Caki2 (cell line): ENCODE results near the gene MAP2K2. TPM values are rescaled to one million over a fixed set of nuclear protein-coding genes. Genes with fewer than 3 reads are reported as not detected.
A peak's percentile ranks its signal among the peaks of the same experiment; 100 is the strongest.

Experiments
- DNase-seq: peaks from one replicate; pipeline ENCODE4 v3.0.0-alpha.2; 2015; ENCODE audit warnings: low read depth
- in situ Hi-C: cut with HindIII; loops from 2 replicates; pipeline ENCODE4 v1.10.0; 2016; ENCODE audit warnings: low sequenced_read_pairs, low pct_unique_long_range_greater_than_20kb, mixed read lengths
- total RNA-seq: library from RNA; depleted of rRNA; stranded (reverse); fragments of >200 nt; shearing (Covaris generic); gene quantifications from 2 replicates; pipeline ENCODE4 v1.2.3, GENCODE V29; 2014; ENCODE audit warnings: low replicate concordance

The MAP2K2 gene
- total RNA-seq, 1 experiment from 2014 or later: 353 TPM

DNA sequence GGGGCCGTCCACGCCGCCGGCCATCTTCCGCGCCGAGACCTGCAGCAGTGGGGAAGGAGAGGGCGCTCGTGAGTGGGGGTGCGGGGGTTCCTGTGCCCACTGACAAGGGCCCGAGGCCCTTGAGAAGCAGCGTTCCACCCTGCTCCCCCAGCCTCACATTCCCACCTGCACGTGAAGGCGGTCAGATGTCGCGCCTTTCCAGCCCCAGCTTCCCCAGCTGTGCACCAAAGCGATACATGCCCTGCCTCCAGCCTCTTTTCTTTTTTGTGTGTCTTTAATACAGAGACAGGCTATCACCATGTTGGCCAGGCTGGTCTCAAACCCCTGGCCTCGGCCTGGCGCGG is 68.7 kb downstream of the MAP2K2 start:
- in situ Hi-C loops: no loop called here
- no peak for DNase-seq

DNA sequence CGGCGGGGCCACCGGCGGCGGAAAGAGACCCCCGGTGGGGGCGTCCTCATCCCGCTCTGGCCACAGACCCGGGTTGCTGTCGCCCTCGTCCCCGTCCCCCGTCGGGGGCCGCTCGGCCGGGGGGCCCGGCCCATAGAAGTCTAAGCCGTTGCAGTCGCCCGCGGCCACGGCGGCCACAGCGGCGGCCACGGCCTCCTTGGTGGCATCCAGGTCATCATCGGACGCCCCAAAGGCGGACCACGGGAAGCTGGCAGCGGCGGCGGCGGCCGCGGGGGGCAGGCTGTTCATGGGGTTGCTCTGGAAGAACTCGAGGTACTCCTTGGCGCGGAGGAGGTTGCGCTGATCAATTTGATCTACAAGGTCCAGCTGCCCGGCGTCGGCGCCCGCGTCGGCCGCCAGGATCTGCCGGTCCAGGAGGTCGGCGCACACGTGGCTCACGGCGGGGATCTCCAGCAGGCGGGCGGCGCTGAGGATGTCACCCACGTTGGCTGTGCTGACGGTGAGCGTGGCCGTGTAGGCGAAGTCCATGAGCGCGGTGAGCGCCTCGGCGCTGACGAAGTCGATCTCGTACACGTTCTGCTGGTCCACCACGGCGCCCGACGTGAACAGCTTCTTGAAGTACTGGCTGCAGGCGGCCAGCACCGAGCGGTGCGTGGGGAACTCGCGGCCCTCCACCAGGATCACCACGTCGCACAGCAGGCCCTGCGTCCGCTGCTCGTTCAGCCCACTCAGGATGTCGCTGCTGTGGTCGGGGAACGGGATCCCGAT is 69.3 kb downstream of the MAP2K2 start:
- in situ Hi-C loops: no loop called here
- no peak for DNase-seq

DNA sequence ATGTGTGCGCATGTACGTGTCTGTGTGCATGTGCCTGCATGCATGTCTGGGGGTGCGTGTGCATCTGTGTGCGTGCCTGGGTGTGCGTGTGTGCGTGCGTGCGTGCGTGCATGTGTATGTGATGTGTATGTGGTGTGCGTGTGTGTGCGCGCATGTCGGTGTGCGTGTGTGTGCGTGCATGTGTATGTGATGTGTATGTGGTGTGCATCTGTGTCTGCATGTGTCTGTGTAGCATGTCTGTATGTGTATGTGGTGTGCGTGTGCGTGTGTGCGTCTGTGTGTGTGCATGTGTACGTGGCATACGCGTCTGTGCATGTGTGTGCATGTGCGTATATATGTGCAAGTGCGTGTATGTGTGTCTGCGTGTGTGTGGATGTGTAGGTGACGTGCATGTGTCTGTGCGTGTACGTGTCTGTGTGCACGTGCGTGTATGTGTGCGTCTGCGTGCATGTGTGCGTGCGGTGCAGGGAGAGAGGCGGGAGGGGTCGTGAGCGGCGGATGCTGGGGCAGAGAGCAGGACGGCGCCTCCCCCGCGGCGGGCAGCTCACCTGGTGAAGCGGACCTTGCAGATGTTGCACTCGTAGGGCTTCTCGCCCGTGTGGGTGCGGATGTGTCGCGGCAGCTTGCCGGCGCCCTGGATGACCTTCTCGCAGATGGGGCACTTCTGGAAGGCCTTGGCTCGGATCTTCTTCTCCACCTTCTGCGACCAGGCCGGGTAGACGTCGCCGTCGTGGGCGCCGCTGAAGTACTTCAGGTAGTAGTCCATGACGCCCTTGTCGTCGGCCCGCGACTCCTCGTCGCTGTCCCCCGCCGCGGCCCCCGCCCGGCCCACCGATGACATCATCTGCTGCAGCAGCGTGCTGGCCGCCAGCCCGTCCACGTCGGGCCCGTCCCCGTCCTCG is 70.2 kb downstream of the MAP2K2 start:
- in situ Hi-C loops: no loop called here
- no peak for DNase-seq

DNA sequence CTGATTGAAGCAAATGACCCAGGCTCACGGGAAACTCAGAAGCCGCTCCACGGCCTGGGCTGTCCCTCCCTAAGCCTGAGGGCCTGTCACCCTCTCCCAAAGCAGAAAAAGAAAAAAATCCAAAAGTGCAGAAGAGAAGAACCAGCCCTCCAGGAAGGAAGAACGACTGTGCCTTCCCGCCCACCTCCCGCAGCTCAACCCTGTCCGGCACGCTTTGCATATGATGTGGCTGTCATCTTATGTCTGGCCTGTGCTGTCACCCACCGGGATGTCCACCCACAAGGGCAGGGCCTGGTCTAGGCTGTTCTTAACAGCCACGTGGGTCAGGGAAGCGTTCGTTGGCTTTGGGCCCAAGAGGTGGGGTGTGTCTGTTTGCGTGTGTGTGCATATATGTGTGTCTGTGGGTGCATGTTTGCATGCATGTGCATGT is 70.9 kb downstream of the MAP2K2 start:
- in situ Hi-C loops: no loop called here
- peak; percentile 55 for DNase-seq

DNA sequence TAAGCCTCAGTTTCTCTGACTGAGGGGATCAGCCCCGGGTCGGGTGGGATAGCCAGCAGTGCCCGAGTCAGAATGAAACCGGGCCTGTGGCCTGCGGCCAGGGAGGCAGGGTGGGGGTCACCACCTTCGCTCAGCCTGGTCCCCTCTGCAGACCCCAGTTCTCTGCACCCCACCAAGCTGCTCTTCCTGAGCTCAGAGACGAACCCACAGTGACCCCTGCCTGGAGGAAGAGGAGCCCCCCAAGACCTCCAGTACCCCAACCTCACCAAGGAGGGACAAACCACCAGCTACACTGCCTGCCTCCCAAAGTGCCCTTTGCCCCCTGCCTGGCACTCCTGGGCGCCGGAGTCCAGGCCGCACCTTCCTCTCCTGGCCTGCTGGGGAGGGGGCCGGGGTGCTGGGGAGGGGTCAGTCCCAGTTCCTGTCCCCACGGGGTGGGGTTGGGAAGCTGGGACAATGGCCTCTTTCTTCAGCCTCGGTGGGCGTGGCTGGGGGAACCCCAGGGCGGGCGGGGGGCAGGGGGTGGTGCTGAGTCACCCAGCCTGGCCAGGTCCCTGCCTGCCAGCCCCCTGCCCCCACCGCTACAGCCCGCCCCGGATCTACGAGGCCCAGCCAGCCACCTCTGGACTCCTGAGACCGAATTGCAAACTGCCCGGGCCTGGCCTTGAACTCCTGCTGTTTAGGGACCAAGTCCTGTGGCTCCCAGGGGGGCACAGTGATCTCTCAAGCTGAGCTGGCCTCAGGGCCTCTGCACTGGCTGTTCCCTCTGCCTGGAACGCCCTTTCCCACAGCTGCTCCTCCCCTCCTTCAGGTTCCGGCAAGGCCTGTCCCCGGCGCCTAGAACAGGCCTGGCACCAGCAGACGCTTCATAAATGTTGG is 71.6 kb downstream of the MAP2K2 start:
- in situ Hi-C loops: no loop called here
- peak; percentile 33 for DNase-seq

DNA sequence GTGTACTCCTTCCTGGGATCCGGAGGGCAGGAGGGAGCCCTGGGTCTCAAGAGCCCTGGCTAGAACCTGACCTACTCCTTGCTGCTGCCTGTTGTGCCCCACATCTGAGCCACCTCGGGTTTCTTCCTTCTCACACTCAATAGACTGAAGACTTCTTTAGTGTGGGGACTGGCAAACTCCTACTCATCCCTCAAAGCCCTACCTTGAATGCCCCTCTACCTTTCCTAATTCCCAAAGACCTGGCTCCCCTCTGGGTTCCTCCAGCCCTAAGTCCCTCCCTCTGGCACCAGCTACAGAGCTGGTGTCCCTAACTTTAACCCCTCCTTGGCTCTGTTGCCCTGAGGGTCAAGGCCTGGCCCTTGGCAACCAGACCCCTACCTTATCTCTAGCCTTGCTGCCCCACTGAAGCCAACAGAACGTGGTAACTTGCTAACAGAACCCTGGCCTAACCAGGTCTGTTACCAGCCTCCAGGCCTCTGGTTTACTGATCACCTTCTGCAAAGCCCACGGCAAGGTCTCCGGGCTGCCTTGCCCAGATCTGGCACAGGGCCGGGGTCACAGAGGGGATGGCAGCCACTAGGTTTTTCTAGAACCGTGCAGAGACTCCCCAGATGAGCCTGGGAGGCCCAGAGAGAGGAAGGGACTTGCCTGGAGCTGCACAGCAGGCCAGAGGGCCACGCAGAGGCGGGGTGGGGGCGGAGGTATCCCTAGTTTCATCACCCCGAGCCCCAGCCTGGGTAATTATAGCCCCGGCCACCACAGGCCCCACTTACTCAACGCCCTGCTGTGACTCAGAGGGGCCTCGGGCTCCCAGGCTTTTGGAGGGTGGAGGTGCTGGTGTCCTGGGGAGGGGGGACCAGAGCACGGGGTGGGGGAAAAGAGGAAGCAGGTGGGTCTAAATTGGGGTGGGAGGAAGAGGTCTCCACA is 72.5 kb downstream of the MAP2K2 start:
- in situ Hi-C loops: no loop called here
- DNase-seq: no peak

DNA sequence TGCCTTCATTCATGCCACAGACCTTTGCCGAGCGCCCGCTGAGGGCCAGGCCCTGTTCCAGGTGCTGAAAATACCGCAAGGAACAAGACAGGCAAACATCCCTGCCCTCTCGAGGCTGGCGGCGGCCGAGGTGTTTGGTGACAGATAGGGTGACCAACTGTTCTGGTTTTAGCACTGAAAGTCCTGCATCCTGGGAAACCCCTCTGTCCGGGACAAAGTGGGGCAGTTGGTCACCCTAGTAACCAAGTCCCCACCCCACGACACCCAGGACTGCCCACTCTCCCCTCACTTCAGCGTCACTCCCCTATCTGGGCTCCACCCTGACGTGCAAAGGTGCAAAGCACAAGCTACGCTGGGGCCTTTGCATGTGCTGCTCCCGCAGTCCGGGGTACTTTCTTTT is 74.5 kb downstream of the MAP2K2 start:
- no peak for DNase-seq
- in situ Hi-C loops: no loop called here

DNA sequence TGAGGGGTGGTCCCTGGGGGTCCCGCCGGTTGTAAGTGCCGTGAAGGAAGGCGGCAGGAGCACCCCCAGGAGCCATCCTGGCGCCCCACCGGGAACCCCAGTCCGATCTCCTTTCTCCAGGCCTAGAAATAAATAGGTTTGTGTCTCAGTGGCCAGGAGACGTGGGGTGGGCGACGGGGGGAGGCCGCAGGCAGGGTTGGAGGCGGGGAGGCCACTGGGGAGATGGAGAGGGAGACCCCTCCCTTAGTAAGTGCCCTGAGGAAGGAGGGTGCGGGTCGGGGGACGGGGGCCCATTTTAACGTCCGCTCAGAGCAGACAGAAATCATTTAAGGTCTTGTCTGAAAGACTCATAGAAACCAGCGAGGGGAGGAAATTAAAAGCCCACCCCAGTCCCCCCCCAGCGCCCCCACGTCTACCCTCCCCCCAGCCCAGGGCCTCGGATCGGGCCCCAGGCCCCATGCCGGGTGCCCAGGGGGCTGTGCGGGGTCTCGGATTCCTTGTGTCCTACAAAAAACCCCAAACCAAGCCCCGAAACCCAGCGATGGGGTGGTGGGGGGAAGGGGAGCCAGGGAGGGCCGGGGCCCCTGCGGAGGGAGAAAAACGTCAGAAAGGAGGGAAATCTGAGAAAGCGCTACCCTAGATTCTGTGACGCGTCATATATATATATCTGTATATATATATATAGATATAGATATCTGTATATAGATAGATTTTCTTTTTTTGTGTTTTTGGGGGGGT is 76.8 kb downstream of the MAP2K2 start:
- DNase-seq: no peak
- in situ Hi-C loops: no loop called here

DNA sequence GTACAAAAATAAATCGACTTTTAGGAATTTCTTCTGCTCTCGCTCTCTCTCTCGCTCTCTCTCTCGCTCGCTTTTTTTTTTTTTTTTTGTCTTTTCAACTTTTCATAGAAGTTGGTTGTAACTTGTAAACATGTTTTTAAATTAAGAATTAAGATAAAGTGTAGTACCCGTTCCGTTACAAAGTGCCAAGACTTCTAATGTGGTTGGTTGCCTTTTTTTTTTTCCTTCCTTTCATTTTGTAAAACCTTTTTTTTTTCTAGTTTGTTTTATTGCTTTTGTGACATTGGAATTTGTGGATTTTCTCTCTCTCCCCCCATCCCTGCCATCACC is 77.6 kb downstream of the MAP2K2 start:
- DNase-seq: no peak
- in situ Hi-C loops: no loop called here

DNA sequence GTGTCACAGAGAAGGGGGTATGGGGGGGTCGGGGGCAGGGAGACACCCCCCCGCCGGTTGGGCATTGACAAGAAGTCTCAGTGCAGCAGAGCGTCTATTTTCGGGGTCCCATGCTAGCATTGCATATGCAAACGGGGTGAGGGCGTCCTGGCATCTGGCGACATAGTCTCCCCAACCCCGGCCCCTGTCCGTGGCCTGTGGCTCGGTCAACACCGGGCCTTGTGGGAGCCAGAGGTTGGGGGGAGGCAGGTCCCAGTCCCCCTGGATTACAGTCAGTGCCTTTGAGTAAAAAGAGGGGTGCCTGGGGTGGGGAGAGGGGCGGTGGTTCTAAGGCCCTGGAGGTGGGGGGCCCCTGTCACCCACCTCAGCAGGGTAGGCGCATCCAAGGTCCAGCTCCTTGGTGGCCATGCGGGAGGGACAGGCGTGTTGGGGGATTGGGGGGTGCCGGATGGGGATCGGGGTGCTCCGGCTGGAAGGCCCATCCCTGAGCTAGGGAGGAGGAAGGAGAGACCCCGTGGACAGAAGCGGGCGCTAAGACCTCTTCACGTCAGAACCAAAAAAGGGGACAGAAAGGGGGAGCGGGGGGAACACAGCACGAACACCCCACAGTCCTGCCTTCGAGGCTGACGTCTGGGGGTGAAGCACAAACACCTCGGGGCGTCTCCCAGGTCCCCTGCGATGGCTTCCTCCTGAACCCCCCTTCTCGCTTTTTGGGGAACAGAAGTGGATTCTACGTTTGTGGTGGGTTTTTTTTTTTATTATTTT is 78.1 kb downstream of the MAP2K2 start:
- in situ Hi-C loops: no loop called here
- DNase-seq: no peak

DNA sequence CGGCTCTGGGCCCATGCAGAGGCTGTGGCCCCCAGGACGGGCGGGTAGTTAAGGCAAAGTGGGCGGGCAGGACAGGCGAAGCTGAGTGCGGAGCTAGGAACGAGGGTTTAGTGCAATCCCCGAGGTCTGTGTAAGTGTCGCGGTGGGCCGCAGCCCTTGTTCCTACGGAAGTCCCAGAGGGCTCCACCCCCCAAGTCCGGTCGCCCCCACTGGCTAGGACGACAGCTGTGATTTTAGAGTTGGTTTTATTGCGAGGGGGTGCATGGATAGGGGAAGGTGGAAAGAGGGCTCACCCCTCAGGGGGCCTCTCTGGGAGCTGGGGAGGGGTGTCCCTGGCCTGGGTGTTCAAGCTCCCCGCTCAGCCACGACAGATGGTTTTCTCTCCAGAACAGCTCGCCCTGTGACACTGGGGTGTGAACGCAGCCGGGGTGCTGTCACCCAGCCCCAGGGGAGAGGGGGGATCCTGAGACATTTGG is 78.9 kb downstream of the MAP2K2 start:
- DNase-seq: no peak
- in situ Hi-C loops: no loop called here

DNA sequence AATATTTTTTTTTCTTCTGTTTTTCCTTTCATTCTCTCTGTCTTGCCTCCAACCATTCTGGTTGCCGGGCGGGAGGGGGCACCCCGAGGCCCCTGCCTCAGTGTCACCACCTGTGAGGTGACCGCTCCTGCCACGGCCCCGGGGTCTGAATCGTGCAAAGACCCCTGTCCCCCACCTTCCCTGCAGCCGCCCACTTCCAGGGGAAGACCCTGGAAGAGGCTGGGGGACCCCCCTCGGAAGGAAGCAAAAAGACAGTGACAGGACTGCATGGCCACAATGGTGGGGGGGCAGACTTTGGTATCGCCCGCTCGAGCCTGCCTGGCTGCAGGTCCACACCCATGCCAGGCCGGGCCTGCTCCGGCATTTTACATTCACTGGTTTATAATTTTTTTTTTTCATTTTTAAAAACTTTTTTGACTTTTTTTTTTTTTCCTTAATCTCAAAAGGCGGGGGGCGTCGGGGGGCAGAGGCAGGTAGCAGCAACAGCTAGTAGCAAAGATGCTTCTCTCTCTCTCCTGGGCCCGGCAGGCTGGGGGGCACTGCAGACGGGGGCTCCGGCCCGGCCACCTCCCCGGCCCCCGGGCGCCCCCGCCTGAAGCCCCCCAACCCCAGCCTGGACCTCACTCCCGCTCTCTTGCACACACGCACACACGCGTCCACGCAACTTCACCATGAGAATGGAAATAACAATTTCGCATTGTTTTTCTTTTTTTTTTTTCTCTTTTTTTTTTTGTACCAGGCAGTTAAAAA is 79.8 kb downstream of the MAP2K2 start:
- in situ Hi-C loops: no loop called here
- DNase-seq: no peak

DNA sequence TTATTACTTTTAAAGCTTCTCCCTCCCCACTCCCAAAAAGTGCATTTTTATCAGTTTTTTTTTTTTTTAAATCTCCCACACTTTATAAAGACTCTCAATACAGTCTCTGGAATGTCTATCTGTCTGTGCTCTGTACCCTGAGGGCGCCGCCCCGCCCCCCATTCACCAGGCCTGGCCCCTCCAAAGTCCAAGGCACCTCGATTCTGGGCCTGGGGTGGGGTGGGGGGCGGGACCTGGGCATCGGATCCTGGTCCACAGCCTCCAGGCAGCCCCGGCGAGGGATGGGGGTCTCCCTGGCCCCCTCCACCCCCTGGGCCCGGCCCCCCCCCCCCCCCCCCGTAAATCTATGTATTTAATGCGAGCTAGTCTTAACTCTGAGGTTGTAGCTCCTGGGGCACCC is 80.5 kb downstream of the MAP2K2 start:
- in situ Hi-C loops: no loop called here
- DNase-seq: no peak

DNA sequence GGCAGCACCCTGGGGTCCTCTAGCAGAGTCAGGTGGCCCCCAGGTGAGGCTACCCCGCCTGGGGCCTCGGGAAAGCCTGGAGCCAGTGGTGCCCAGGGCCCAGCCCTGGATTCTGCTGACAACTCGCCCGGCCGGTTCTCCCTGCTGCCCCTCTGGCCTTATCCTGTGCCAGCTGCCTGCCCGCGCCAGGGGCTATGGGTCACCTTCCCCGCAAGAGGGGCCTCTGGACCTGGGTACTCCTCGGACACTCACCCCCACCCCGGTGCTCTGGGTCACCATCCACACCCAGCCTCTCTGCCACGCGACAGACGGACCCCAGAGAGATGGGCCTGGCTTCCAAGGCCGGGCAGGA is 81.2 kb downstream of the MAP2K2 start:
- in situ Hi-C loops: no loop called here
- no peak for DNase-seq

DNA sequence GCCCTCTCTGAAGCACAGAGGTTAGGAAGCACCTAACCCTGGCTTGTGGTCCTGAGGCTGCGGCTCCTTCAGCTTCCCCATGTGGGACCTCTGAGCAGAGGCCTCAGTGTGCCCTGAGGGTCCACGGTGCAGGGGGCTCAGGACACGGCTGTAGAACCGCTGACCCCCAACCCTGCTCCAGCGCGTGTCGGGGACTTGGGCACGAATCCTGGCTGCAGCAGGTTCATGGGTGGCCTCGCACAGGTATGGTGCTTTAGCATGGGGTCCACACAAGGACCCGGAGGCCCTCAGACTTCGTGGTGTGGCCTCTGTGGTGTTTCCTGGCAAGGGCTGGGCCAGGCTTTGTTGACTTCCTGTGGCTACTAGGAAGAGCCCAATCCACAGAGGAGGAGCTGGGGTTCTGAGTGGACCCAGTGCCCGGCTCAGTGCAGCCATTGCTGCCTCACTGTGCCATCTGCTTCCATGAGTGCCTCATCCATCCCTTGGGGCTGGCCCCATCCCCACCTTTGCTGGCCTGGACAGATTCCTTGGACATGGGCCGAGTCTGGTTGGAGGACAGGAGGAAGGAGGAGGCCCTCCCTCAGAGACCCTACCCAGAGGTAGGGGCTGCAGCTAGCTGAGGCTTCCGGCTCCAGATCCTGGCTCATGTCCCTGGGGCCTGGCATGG is 81.7 kb downstream of the MAP2K2 start:
- DNase-seq: no peak
- in situ Hi-C loops: no loop called here
